ENCODE results near the gene RBM47. TPM values are rescaled to one million over a fixed set of nuclear protein-coding genes. Genes with fewer than 3 reads are reported as not detected.
A peak's percentile ranks its signal among the peaks of the same experiment; 100 is the strongest.
"Not testable (repeated sequence)": the region's sequence is repeated elsewhere in the genome, so short reads cannot be mapped to it uniquely, and the experiment has no call there.

Gene RBM47
- polyA plus RNA-seq, 1 donor from 2014 or later, result 20.9 TPM

DNA sequence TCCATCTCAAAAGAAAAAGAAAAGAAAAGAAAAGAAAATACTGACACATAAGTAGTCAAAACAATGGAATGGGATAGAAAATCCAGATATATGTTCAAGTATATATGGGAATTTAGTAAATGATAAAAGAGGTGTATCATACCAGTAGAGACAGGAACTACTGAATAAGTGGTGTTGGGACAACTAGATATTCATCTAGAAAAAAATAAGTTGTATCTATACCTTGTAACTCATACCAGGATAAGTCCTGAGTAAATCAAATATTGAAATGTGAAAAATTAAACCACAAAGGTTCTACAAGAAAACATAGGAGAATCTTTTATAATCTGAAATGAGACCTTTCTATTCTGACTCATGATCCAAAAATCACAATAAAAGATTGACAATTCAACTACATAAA, 58.5 kb downstream of the RBM47 start:
- Mint-ChIP-seq H3K4me3 (peak overlapping the region in 1 of 4 donors; percentile 58), H3K27ac (peak overlapping the region in 1 of 3 donors; percentile 87), H3K9me3 (no peaks in the 10 kb centered on the region), H3K4me1 (peaks cover 25 to 49% (median 34%) of the 10 kb centered on the region in 3 donors), H3K36me3 (no peaks in the 10 kb centered on the region), H3K27me3 (no peaks in the 10 kb centered on the region)

DNA sequence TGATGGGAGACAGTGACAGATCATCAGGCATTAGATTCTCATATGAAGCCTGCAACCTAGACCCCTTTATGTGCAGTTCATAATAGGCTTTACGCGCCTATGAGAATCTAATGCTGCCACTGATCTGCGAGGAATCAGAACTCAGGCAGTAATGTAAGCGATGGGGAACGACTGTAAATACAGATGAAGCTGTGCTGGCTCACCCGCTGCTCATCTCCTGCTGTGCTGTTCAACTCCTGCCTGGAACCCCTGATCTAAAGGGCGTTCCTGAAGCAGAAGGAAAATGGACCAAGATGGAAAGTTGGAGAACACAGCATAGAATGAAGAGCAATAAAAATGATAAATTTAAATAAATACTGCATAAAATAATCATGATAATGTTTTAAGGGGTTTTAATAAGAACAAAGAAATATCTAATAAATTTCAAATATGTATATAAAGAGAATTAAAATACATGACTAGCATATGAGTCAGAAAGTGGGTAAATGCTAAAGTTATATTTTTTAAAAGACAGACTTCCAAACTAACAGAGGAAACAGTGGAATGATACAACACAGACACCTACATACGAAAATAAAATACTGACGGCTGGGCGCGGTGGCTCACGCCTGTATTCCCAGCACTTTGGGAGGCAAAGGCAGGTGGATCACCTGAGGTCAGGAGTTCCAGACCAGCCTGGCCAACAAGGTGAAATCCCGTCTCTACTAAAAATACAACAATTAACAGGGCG, 59.2 kb downstream of the RBM47 start:
- Mint-ChIP-seq H3K36me3 (peaks cover 5% of the 10 kb centered on the region), H3K9me3 (no peaks in the 10 kb centered on the region), H3K4me1 (peaks cover 27 to 51% (median 30%) of the 10 kb centered on the region in 3 donors), H3K27ac (peak overlapping the region in 1 of 3 donors; percentile 87), H3K27me3 (no peaks in the 10 kb centered on the region), H3K4me3 (no peak overlapping the region)

- Mint-ChIP-seq H3K4me3 (peak overlapping the region in 1 of 4 donors; percentile 20), H3K27ac (no peak overlapping the region), H3K9me3 (no peaks in the 10 kb centered on the region), H3K27me3 (no peaks in the 10 kb centered on the region), H3K4me1 (peaks cover 15 to 38% (median 24%) of the 10 kb centered on the region in 3 donors), H3K36me3 (peaks cover 12% of the 10 kb centered on the region)
Measured at GRCh38 chr4:40564815-40565483, 64.7 kb downstream of the RBM47 start.

- H3K4me3 Mint-ChIP-seq, result peak overlapping the region in 1 of 4 donors; percentile 74
- peaks cover 12% of the 10 kb centered on the region for H3K36me3 Mint-ChIP-seq
- no peak overlapping the region for H3K27ac Mint-ChIP-seq
- H3K27me3 Mint-ChIP-seq, result no peaks in the 10 kb centered on the region
- H3K9me3 Mint-ChIP-seq, result no peaks in the 10 kb centered on the region
- H3K4me1 Mint-ChIP-seq, result peaks cover 21 to 40% (median 26%) of the 10 kb centered on the region in 3 donors
Measured at GRCh38 chr4:40564004-40564403, 65.7 kb downstream of the RBM47 start.

GRCh38 chr4:40563401-40563800, 66.3 kb downstream of the RBM47 start:
- Mint-ChIP-seq H3K36me3 (peaks cover 12% of the 10 kb centered on the region), H3K27ac (peak overlapping the region in 1 of 3 donors; percentile 27), H3K4me3 (peak overlapping the region in 1 of 4 donors; percentile 17), H3K9me3 (no peaks in the 10 kb centered on the region), H3K4me1 (peaks cover 21 to 39% (median 25%) of the 10 kb centered on the region in 3 donors), H3K27me3 (no peaks in the 10 kb centered on the region)

GRCh38 chr4:40562681-40563080, 67.0 kb downstream of the RBM47 start:
- Mint-ChIP-seq H3K4me3 (no peak overlapping the region), H3K4me1 (peaks cover 21 to 39% (median 25%) of the 10 kb centered on the region in 3 donors)

GRCh38 chr4:40562208-40562607, 67.5 kb downstream of the RBM47 start:
- Mint-ChIP-seq H3K9me3 (no peaks in the 10 kb centered on the region), H3K4me1 (peaks cover 21 to 34% (median 23%) of the 10 kb centered on the region in 3 donors), H3K36me3 (peaks cover 12% of the 10 kb centered on the region), H3K27me3 (no peaks in the 10 kb centered on the region), H3K4me3 (no peak overlapping the region), H3K27ac (no peak overlapping the region)

More at GRCh38 chr4:40562681-40563080, 67.0 kb downstream of the RBM47 start:
- Mint-ChIP-seq H3K27ac (no peak overlapping the region), H3K27me3 (no peaks in the 10 kb centered on the region), H3K9me3 (no peaks in the 10 kb centered on the region), H3K36me3 (peaks cover 12% of the 10 kb centered on the region)

- H3K4me3 Mint-ChIP-seq, H3K9me3 Mint-ChIP-seq, H3K27ac Mint-ChIP-seq, H3K27me3 Mint-ChIP-seq: not testable (repeated sequence)
- Mint-ChIP-seq H3K4me1 (peaks cover 21 to 34% (median 23%) of the 10 kb centered on the region in 3 donors), H3K36me3 (peaks cover 12% of the 10 kb centered on the region)
Measured at GRCh38 chr4:40561543-40562177, 68.0 kb downstream of the RBM47 start.

DNA sequence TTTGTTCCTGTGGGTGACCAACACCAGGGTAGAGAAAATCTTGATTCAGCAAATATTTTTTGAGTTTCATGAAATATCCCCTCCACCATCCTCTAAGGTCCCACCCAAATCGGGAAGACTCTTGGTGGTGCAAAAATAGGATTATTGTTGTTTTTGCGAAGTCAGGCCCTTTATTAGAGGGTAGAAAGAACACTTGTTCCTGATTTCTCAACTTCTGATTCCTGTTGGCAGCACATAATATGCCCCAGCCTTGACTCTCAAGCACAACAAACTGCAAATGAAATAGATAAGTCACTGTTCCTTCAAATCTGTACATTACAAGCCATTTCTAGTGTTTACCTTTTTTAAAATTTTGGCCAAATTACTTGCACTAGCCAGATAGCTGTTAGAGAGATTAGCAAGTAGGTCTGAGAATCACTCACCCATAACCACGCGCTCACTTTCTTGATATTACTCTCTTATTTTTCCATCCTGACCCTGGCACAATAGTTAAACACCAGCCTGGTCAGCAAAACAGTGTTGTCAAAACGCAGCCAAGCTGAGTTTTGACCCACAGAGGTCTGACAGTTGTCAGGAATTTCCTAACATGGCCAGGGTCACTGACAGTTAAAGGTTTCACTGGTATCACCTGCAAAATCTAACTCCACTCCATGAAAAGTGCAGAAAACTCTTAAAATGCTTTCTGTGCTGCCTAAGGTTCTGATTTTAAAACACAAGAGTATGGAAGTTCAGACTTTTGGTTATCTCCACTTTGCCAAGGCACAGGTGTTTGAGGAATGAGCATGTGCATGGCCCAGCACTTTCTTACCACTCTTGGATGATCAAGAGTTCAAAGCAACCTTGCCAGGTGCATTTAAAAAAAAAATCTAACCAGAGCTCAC, 69.8 kb downstream of the RBM47 start:
- Mint-ChIP-seq H3K4me3 (peak overlapping the region in 1 of 4 donors; percentile 23), H3K27me3 (no peaks in the 10 kb centered on the region), H3K27ac (peak overlapping the region in 1 of 3 donors; percentile 48)

GRCh38 chr4:40557736-40558135, 71.9 kb downstream of the RBM47 start:
- Mint-ChIP-seq H3K27me3 (no peaks in the 10 kb centered on the region), H3K4me1 (peaks cover 18 to 24% (median 19%) of the 10 kb centered on the region in 3 donors), H3K27ac (no peak overlapping the region), H3K4me3 (no peak overlapping the region), H3K36me3 (peaks cover 1% of the 10 kb centered on the region), H3K9me3 (no peaks in the 10 kb centered on the region)

More for the DNA sequence above, 69.8 kb downstream of the RBM47 start:
- Mint-ChIP-seq H3K9me3 (no peaks in the 10 kb centered on the region), H3K36me3 (peaks cover 7% of the 10 kb centered on the region), H3K4me1 (peaks cover 20 to 27% (median 21%) of the 10 kb centered on the region in 3 donors)

GRCh38 chr4:40555176-40555900, 74.3 kb downstream of the RBM47 start:
- Mint-ChIP-seq H3K9me3 (no peaks in the 10 kb centered on the region), H3K4me1 (peaks cover 27 to 33% (median 29%) of the 10 kb centered on the region in 3 donors)

DNA sequence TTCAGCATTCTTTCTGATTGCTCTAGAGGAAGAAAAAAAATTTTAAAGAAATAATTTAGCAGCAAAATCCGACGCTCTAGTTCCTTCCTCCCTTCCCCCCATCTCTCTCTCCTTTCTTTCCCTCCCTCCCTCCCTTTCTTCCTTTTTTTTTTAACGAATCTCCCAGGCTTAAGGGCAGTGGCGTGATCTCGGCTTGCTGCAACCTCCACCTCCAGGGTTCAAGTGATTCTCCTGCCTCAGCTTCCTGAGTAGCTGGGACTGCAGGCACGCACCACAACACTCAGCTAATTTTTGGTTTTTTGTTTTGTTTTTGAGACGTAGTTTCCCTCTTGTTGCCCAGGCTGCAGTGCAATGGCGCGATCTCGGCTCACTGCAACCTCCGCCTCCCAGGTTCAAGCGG, 75.0 kb downstream of the RBM47 start:
- Mint-ChIP-seq H3K27ac (peak overlapping the region in 2 of 3 donors; percentile 23 to 67), H3K4me1 (peaks cover 22 to 26% (median 25%) of the 10 kb centered on the region in 3 donors)
- H3K4me3 Mint-ChIP-seq, H3K27me3 Mint-ChIP-seq, H3K36me3 Mint-ChIP-seq, H3K9me3 Mint-ChIP-seq: not testable (repeated sequence)

More at GRCh38 chr4:40555176-40555900, 74.3 kb downstream of the RBM47 start:
- Mint-ChIP-seq H3K27me3 (no peaks in the 10 kb centered on the region), H3K27ac (peak overlapping the region in 2 of 3 donors; percentile 23 to 67), H3K36me3 (no peaks in the 10 kb centered on the region), H3K4me3 (no peak overlapping the region)

DNA sequence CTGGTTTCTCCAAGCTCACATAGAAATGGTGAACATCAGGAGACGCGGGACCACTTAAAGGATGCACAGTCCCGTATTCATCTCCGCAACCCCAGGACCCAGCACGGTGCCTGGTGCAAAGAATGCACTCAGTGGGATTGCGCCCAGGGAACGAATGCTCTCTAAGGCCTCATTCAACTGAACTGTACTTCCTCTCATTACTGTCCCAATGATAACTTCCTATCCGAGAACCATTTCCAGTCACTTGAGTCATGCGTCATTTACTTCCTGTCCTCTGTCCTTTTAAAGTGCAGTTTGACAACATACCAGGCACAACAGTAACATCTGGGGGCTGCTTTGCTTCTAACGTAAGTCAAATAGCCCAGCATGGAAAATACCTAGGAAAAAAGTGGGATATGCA, 75.7 kb downstream of the RBM47 start:
- peak overlapping the region in 2 of 3 donors; percentile 6 to 92 for H3K27ac Mint-ChIP-seq
- H3K4me3 Mint-ChIP-seq, result peak overlapping the region in 2 of 4 donors; percentile 16 to 42

GRCh38 chr4:40552536-40552935, 77.1 kb downstream of the RBM47 start:
- no peaks in the 10 kb centered on the region for H3K9me3 Mint-ChIP-seq
- peak overlapping the region; percentile 21 to 74 (median 64) for H3K4me3 Mint-ChIP-seq
- no peaks in the 10 kb centered on the region for H3K27me3 Mint-ChIP-seq
- peaks cover 19 to 29% (median 24%) of the 10 kb centered on the region in 3 donors for H3K4me1 Mint-ChIP-seq
- H3K27ac Mint-ChIP-seq, result peak overlapping the region; percentile 30 to 68 (median 39)
- H3K36me3 Mint-ChIP-seq, result no peaks in the 10 kb centered on the region

More for the DNA sequence above, 75.7 kb downstream of the RBM47 start:
- H3K4me1 Mint-ChIP-seq, result peaks cover 19 to 24% (median 24%) of the 10 kb centered on the region in 3 donors
- no peaks in the 10 kb centered on the region for H3K27me3 Mint-ChIP-seq
- no peaks in the 10 kb centered on the region for H3K36me3 Mint-ChIP-seq
- no peaks in the 10 kb centered on the region for H3K9me3 Mint-ChIP-seq
